DOHH2 (cell line): ENCODE results near the gene FOXP2.

Experiments
- H3F3A ChIP-seq: fragments of 200-600 bp; sonication (generic), shearing (Covaris generic); 2 replicates; pipeline ENCODE4 v1.6.0; 2016; ENCODE audit warnings: antibody characterized with exemption, mild to moderate bottlenecking; ENCODE audit not compliant: control insufficient read depth, insufficient read depth
- H3K27ac ChIP-seq: fragments of 200-600 bp; sonication (generic); 2 replicates; pipeline ENCODE4 v1.5.1; 2014; ENCODE audit warnings: low read depth, mild to moderate bottlenecking, low read length, moderate library complexity
- H3K27me3 ChIP-seq: fragments of 200-600 bp; sonication (generic); 2 replicates; pipeline ENCODE4 v1.6.1; 2014; ENCODE audit warnings: mild to moderate bottlenecking, low read length, mixed read lengths; ENCODE audit not compliant: control insufficient read depth
- H3K36me3 ChIP-seq: fragments of 200-600 bp; sonication (generic); 2 replicates; pipeline ENCODE4 v1.6.1; 2014; ENCODE audit warnings: mild to moderate bottlenecking, low read length, moderate library complexity, mixed read lengths; ENCODE audit not compliant: control insufficient read depth
- H3K4me1 ChIP-seq: fragments of 200-600 bp; sonication (generic); 2 replicates; pipeline ENCODE4 v1.6.1; 2014; ENCODE audit warnings: mild to moderate bottlenecking, low read length, mixed read lengths; ENCODE audit not compliant: control insufficient read depth
- H3K4me2 ChIP-seq: fragments of 200-600 bp; sonication (generic); 2 replicates; pipeline ENCODE4 v1.6.0; 2014; ENCODE audit warnings: mild to moderate bottlenecking, low read length, moderate library complexity
- H3K4me3 ChIP-seq: fragments of 200-600 bp; sonication (generic); 2 replicates; pipeline ENCODE4 v1.5.1; 2014; ENCODE audit warnings: mild to moderate bottlenecking, low read length, mixed read lengths
- H3K79me2 ChIP-seq: fragments of 200-600 bp; sonication (generic); 2 replicates; pipeline ENCODE4 v1.6.1; 2014; ENCODE audit warnings: mild to moderate bottlenecking, low read length, mixed read lengths; ENCODE audit not compliant: control insufficient read depth
- H3K9me2 ChIP-seq: fragments of 200-600 bp; sonication (generic); replicated peaks from 2 replicates; pipeline ENCODE4 v1.6.1; 2014; ENCODE audit warnings: mild to moderate bottlenecking, low read length, mixed read lengths; ENCODE audit not compliant: control insufficient read depth
- H3K9me3 ChIP-seq: fragments of 200-600 bp; sonication (generic); 2 replicates; pipeline ENCODE4 v1.6.1; 2014; ENCODE audit warnings: antibody characterized with exemption, low read length, mixed read lengths; ENCODE audit not compliant: control insufficient read depth, insufficient read depth
- H4K20me1 ChIP-seq: fragments of 200-600 bp; sonication (generic); 2 replicates; pipeline ENCODE4 v1.6.0; 2014; ENCODE audit warnings: low read depth, mild to moderate bottlenecking, antibody characterized with exemption, low read length, moderate library complexity; ENCODE audit not compliant: control insufficient read depth, insufficient read depth
- EZH2phosphoT487 ChIP-seq: fragments of 200-600 bp; sonication (generic); IDR thresholded peaks from 2 replicates; pipeline ENCODE4 v1.6.1; 2017; ENCODE audit warnings: borderline replicate concordance, mild to moderate bottlenecking, antibody characterized with exemption, low read length, moderate library complexity, mixed read lengths
- TF ChIP-seq, protein P1 (sequence below): fragments of 200-600 bp; sonication (generic); IDR thresholded peaks from one replicate; pipeline ENCODE4 v1.5.1; 2014; ENCODE audit warnings: antibody characterized with exemption, mild to moderate bottlenecking, low read depth, low read length; ENCODE audit not compliant: poor library complexity, severe bottlenecking

FOXP2 gene

DNA sequence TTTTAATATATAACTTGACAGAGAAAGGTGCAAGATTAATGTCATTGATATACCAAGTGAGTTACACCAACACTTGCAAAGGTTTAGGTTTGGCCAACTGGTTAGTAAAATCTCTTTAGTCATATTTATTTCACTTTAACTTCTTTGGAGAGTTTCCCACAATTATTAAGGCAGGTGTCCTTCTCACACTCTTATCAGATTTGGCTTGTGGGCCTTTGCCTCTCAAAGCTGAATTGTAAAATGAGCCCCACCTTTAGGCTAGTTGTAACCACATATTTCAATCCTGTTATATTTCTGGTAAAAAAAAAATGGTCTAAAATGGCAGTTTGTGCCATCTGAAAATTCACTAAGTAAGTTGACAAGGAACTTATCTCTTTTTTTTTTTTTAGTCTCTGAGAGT is 26.6 kb upstream of the FOXP2 start:
- H3K27me3 ChIP-seq, result no peaks in the 10 kb centered on the region
- H3K4me1 ChIP-seq, result no peaks in the 10 kb centered on the region
- H3K79me2 ChIP-seq, result no peaks in the 10 kb centered on the region
- no peak overlapping the region for H3K4me2 ChIP-seq
- TF ChIP-seq EZH2phosphoT487, result no peak
- TF ChIP-seq, protein P1, sequence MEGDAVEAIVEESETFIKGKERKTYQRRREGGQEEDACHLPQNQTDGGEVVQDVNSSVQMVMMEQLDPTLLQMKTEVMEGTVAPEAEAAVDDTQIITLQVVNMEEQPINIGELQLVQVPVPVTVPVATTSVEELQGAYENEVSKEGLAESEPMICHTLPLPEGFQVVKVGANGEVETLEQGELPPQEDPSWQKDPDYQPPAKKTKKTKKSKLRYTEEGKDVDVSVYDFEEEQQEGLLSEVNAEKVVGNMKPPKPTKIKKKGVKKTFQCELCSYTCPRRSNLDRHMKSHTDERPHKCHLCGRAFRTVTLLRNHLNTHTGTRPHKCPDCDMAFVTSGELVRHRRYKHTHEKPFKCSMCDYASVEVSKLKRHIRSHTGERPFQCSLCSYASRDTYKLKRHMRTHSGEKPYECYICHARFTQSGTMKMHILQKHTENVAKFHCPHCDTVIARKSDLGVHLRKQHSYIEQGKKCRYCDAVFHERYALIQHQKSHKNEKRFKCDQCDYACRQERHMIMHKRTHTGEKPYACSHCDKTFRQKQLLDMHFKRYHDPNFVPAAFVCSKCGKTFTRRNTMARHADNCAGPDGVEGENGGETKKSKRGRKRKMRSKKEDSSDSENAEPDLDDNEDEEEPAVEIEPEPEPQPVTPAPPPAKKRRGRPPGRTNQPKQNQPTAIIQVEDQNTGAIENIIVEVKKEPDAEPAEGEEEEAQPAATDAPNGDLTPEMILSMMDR, result no peak
- no peaks in the 10 kb centered on the region for H3K36me3 ChIP-seq
- H3K9me3 ChIP-seq, result peaks cover 3% of the 10 kb centered on the region; the same call in 1 of the 2 replicates
- no peak overlapping the region for H3K27ac ChIP-seq
- H3K9me2 ChIP-seq, result no peaks in the 10 kb centered on the region
- H4K20me1 ChIP-seq, result no peaks in the 10 kb centered on the region
- no peak overlapping the region for H3K4me3 ChIP-seq
- H3F3A ChIP-seq, result no peaks in the 10 kb centered on the region

DNA sequence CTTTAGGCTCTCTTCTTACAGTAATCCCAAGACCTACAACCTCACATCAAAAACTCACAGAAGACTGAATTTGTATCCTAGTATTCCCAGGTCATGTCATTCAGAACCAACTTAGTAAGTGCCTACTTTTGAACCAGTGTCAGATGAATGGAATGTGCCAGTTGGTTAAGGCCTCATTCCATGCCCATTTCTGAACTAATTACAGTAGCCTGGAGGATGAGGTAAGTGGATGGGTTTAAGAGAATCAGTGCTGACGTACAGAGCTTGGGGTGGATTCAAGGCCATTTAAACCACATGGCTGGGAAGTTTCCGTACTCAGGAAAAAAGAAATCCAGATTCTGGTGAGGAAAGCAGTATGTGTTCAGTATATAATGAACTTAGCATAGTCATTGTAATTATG is 21.9 kb upstream of the FOXP2 start:
- TF ChIP-seq EZH2phosphoT487, result no peak
- TF ChIP-seq, protein P1, result no peak
- no peaks in the 10 kb centered on the region for H3K9me3 ChIP-seq
- H4K20me1 ChIP-seq, result no peaks in the 10 kb centered on the region
- no peaks in the 10 kb centered on the region for H3K27me3 ChIP-seq
- H3K4me1 ChIP-seq, result no peaks in the 10 kb centered on the region
- H3K4me3 ChIP-seq, result no peak overlapping the region
- no peaks in the 10 kb centered on the region for H3F3A ChIP-seq
- H3K79me2 ChIP-seq, result no peaks in the 10 kb centered on the region
- no peaks in the 10 kb centered on the region for H3K9me2 ChIP-seq
- no peak overlapping the region for H3K4me2 ChIP-seq
- H3K27ac ChIP-seq, result no peak overlapping the region
- H3K36me3 ChIP-seq, result no peaks in the 10 kb centered on the region

DNA sequence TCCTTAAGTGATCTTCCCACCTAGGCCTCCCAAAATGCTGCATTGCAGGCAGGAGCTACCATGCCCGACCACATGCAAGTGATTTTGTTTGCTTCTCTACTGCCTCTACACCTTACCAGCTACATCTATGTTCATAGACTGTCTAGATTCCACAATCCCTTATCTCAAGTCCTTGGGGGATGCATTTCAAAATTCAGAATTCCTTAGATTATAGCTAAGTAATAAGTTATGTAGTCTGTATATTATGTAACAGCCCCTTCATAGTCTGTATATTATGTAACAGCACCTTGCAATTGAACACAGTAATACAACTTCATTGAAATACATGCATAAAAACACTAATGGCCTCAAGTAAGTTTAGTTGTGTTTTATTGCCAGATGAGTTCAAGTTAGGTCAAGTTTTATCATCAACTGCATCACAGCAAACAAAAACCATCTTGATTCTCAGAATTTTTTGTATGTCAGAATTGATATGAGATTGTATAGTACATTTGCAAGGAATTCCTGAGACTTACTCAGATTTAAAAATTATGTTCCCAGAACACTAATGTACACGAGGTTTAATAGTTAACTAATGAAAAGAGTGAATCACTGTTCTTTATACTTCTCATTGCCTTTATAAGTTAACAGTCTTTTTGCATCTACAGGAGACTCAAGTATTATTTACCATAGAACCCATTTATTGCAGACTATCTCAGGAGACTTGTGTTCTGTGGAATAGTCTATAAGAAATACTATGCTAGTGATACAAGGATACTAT is 11.6 kb upstream of the FOXP2 start:
- no peak overlapping the region for H3K27ac ChIP-seq
- TF ChIP-seq EZH2phosphoT487, result no peak
- TF ChIP-seq, protein P1, result no peak

More for the DNA sequence above, 11.6 kb upstream of the FOXP2 start:
- no peaks in the 10 kb centered on the region for H3K79me2 ChIP-seq
- H3K9me3 ChIP-seq, result no peaks in the 10 kb centered on the region
- H3K4me2 ChIP-seq, result no peak overlapping the region
- H3K4me3 ChIP-seq, result no peak overlapping the region
- H3K36me3 ChIP-seq, result no peaks in the 10 kb centered on the region
- H3K4me1 ChIP-seq, result no peaks in the 10 kb centered on the region
- no peaks in the 10 kb centered on the region for H3F3A ChIP-seq
- H3K9me2 ChIP-seq, result no peaks in the 10 kb centered on the region
- H3K27me3 ChIP-seq, result no peaks in the 10 kb centered on the region
- no peaks in the 10 kb centered on the region for H4K20me1 ChIP-seq
